GM19438 (cell line): Measurements from ENCODE around the gene CSTF3.

Source experiments
- ATAC-seq: cut with Tn5 transposase; IDR thresholded peaks from one replicate; pipeline ENCODE4 v1.9.1; 2021; ENCODE audit warnings: low read depth; ENCODE audit not compliant: unreplicated experiment

Gene CSTF3

DNA sequence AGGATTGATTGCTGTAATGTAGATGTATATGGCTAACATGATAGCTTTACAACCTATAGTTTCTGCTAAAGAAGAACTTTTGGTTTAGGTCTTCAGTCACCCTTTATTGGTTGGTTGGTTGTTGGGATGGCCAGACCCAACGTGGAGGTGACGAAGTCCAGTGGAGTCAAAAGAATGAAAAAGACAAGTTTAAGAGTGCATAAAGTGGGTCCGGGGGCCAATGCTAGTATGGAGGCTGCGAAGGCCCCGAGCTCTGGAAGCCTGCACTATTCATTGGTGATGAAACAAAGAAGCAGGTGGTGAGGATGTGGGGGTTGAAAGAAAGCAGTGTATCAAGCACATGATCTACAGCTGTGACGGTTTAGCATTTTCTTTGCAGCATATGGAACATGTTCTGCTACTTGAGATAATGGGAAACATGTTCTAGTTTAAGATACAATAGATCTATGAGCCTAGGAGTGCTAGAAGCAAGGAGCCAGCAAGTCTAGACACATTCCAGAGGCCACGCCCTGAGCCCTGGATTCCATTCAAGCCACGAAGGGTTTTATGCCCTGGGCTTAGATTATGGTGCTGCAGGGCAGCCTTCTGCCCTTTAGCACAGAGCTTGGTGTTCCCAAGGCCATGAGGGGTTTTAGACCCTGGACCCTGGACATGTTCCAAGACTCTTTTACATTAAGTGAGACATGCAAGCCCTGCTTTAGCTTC lies 115.6 kb downstream of the CSTF3 start:
- no peak for ATAC-seq

DNA sequence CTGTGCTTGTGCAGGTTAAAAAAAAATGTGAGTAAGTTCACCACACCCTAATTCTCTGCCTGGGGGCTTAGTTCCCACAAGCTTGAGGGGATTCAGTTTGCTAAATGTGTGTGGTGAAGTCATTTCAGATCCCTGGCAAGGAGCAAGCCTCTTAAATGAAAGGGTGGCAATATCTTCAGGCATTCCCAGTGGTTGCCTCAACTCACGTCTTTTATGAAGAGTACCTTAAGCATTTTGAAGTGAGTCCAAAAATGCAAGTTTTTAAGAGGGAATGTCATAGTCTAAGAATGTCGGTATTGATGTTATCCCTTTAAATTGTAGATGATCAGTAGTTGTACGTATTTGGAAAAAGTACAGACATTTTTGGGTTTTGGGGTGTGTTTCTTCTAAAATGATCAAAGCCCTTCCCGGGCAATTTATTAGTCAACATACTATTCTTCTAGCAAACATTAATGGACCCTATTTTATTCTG lies 117.0 kb downstream of the CSTF3 start:
- no peak for ATAC-seq

DNA sequence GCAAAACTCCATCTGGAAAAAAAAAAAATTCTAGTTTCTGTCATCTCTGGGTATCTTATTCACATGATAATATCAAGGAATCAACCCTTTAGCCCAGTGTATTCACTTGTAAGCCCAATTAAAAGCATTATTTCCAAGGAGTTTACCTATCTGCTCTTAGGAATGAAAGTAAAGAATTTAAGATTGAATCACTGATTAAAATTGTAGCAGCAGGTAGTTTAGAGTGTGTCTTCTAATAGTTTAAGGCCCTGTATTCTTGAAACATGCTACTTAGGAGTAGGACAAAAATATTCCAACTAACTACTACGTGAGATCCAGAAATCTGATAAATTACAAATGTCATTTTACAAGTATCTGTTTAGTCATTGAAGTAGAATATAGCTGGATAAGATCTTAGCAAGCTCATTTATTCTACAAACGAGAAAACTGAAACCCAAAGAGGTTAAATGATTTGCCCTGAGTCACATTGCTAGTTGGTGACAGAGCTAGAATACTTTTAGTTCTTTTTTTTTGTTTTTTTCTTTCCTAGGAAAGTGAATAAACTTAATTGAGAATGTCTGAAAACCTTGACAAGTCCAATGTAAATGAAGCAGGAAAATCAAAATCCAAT lies 118.0 kb downstream of the CSTF3 start:
- ATAC-seq = no peak

DNA sequence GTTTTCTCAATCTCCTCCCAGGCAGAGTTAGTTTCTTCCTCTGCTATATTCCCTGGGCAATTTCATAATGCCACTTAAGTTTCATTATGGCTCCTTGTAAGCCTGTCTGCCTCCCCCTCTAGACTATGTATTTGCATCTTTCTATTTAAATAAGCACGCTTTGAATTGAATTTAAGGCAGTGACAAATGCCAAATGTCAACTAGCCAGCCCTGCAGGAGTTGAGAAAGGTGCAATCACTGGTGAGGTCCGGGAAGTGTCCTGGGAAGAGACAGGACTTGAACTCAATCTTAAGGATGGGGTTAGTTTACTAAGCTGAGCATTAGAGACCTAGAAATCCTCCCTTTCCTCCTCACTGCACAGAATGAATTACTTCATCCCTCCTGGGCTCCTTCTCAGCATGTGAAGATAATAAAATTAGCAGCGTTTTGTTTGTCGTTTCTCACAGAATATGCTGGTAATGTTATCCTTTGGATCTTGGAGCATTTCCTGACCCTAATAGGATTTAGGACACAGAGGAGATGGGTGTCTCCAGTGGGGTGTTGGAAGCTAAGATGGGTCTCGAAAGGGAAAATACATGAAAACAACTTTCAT lies 120.3 kb downstream of the CSTF3 start:
- no peak for ATAC-seq

DNA sequence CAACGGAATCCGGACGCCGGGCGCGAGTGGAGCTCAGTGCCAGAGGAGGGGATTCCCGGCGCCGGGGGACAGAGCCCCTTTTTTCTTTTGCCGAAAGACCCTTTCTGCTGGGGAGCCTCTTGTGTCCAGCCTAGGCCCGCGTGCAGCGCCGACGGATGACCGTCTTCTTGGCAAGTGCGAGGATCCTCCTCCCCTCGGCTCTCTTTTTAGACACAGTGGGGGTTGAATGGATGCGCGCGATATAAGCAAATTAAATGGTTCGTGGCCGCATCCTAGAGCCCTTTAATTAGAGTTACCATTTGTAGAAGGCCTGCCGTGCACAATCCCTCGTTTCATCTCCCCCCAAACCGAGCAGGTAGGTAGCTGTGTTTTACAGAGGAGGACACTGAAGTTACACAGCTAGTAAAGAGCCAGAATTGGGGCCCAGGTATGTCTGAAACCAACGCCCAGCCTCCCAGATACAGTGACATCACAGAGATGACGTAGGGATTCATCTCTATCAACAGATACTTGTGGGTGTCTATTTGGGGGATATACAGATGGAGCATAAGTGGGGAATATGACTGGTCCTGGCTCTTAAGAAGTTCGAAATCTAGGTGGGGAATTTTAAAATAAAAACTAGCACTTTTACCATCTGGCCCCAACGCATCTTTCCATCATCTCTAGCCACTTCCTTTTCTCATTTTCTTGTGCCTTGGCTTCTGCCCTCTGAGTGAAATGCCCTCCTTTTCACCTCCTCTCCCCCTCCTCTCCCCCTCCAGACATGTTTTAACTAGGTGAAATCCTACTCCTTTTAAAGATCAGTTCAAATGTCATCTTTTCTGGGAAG lies 121.0 kb downstream of the CSTF3 start:
- ATAC-seq = peak; percentile 18

DNA sequence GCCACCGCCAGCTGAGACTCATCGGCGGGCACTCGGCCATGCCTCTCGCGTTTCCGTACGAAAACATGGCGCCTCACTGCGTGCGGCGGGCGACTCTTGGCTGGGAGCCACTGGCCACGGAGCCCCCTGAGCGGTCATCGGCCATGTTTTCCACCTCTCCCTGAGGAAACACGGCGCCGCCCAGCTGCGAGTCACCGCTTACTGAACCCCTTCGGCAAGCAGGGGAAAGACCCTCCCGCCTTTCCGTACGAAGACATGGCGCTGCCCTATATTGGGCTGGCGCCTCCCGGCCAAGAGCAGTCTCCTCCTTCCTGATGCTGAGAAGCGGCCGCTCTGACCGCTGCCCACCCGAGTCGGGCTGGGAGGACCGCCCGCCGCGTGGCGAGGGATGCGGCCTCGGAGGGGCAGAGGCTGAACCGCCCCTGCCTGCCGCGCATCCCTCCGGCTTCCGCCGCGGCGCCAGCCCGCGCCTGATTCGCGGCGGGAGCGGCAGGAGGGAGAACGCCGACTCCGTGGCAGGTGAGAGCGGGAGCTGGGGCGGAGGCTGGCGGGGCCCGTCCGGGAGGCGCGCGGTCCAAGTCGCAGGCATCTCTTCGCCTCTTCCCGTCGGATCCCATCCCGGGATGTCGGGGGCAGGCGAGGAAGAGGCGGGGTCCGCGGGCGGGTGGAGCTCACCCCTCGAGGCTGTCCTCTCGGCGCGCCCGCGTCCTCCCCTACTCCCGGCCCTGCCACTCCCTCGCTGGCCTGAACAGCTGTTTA lies 121.8 kb downstream of the CSTF3 start, which contains the start of gene TCP11L1:
Gene TCP11L1 (plus strand): TSS at position 299 of the 759 bp plus-strand sequence. CDS start 4,202 bp downstream, outside the sequence.
- ATAC-seq = peak; percentile 78

DNA sequence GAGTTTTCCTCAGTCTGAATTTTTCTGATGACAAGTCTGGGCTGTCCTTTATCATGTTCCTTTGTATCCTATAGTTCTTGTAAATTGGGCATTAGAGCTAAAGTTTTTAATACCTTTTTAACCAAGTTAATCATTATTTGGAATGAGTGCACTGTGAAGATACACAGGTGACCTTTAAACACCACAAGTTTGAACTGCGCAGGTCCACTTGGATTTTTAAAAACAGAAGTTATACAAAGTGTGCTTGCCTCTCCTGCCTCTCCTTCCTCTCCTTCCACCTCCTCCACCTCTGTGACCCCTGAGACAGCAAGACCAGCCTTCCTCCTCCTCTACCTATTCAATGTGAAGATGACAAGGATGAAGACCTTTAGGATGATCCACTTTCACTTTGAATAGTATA lies 126.3 kb downstream of the CSTF3 start:
- no peak for ATAC-seq
